Kidney epithelial cell (primary cell): ENCODE data around the gene CTU2. TPM values are rescaled to one million over a fixed set of nuclear protein-coding genes. Genes with fewer than 3 reads are reported as not detected.
A peak's percentile ranks its signal among the peaks of the same experiment; 100 is the strongest.

Experiments
- DNase-seq: peaks from one replicate; pipeline ENCODE4 v3.0.0-alpha.2; 2010; ENCODE audit warnings: low read depth
- H3K27me3 ChIP-seq: 2 replicates; pipeline ENCODE4 v1.6.0; 2011; ENCODE audit warnings: low read length; ENCODE audit not compliant: control insufficient read depth, insufficient read depth
- H3K36me3 ChIP-seq: 2 replicates; pipeline ENCODE4 v1.5.1; 2011; ENCODE audit warnings: low read length; ENCODE audit not compliant: control insufficient read depth, insufficient read depth
- H3K4me3 ChIP-seq: 2 replicates; pipeline ENCODE4 v1.5.1; 2011; ENCODE audit warnings: low read depth, mild to moderate bottlenecking, control low read depth, low read length
- CTCF ChIP-seq: IDR thresholded peaks from 2 replicates; pipeline ENCODE4 v1.5.1; 2011; ENCODE audit warnings: mild to moderate bottlenecking, moderate library complexity, low read length, control low read depth, inconsistent platforms; ENCODE audit not compliant: insufficient read depth, poor library complexity, severe bottlenecking
- total RNA-seq: library from RNA; depleted of rRNA; stranded (reverse); fragments of >200 nt; gene quantifications from 2 replicates; pipeline ENCODE4 v1.2.3, GENCODE V29; 2015

CTU2 gene
- total RNA-seq, 1 donor from 2014 or later: 12.8 TPM

- no peaks in the 10 kb centered on the region for H3K27me3 ChIP-seq
- no peak for TF ChIP-seq CTCF
- H3K4me3 ChIP-seq: no peak overlapping the region
- peaks cover 1% of the 10 kb centered on the region for H3K36me3 ChIP-seq
- DNase-seq: no peak
Measured at GRCh38 chr16:88754109-88754911, 48.0 kb downstream of the CTU2 start.

- peak; percentile 39 for TF ChIP-seq CTCF
- Histone ChIP-seq H3K27me3 (no peaks in the 10 kb centered on the region), H3K4me3 (no peak overlapping the region), H3K36me3 (peaks cover 1% of the 10 kb centered on the region)
- DNase-seq: no peak
Measured at GRCh38 chr16:88754912-88755744, 48.8 kb downstream of the CTU2 start.

DNA sequence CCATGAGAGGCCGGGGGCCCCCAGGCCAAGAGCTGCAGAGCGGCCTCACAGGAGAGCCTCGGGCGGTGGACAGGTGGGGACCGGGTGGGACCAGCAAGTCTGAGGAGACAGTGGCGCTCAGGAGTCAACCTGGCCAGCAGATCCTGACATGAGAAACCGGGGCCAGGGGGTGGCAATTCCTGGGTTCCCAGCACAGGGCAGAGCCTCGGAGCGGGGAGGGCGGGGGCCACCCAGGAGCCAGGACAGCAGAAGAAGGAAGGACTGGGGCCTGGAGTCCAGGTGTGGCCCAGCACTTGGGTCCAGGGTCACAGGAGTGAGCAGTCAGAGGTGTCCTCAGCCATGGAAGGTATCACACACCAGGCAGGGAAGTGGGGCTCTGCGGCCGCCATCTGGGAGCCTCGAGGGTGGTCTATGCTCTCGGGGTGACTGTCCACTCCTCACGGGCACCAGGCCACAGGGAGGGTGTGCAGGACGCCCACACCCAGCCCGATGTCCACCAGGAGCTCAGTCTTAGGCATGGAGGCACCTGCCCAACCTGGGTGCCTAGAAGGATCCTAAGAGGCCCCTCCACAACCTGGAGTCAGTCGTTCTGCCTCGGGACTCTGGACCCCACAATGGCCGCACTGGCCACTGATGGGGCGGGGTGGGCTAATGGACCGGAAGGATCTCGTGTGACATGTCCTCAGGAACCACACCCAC is 49.6 kb downstream of the CTU2 start:
- Histone ChIP-seq H3K4me3 (no peak overlapping the region), H3K27me3 (no peaks in the 10 kb centered on the region), H3K36me3 (peaks cover 1% of the 10 kb centered on the region)
- no peak for TF ChIP-seq CTCF
- DNase-seq: no peak

- no peak overlapping the region for H3K4me3 ChIP-seq
- DNase-seq: no peak
- no peaks in the 10 kb centered on the region for H3K27me3 ChIP-seq
- TF ChIP-seq CTCF: no peak
- H3K36me3 ChIP-seq: no peaks in the 10 kb centered on the region
Measured at GRCh38 chr16:88758227-88758943, 52.1 kb downstream of the CTU2 start.

- Histone ChIP-seq H3K4me3 (no peak overlapping the region), H3K27me3 (no peaks in the 10 kb centered on the region), H3K36me3 (no peaks in the 10 kb centered on the region)
- no peak for DNase-seq
- no peak for TF ChIP-seq CTCF
Measured at GRCh38 chr16:88758944-88759244, 52.6 kb downstream of the CTU2 start.
